ENCODE measurements around the gene EFCAB8.
"Not testable (repeated sequence)": the region's sequence is repeated elsewhere in the genome, so short reads cannot be mapped to it uniquely, and the experiment has no call there.

The EFCAB8 gene

DNA sequence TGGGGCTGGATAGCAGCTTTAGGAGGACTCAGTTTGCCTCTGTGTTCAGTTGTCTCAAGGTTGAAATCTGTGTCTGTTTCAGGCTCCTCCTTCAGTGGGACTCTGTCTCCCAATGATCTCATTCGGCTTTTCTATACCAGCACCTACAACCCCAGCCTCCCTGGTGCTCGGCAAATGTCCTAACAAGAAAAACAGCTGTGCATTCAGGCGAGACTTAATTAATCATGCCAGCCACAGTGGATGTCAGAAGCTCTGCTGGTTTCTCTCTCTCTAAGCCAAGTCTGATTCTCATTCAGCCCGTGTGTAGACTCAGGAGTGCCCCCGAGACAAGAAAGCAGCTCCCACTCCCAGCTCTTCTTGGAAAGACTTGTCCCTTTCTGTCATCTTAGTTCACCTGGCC, 98.7 kb downstream of the EFCAB8 start:
- no peak for DNase-seq (ENCODE audit: low read depth)

DNA sequence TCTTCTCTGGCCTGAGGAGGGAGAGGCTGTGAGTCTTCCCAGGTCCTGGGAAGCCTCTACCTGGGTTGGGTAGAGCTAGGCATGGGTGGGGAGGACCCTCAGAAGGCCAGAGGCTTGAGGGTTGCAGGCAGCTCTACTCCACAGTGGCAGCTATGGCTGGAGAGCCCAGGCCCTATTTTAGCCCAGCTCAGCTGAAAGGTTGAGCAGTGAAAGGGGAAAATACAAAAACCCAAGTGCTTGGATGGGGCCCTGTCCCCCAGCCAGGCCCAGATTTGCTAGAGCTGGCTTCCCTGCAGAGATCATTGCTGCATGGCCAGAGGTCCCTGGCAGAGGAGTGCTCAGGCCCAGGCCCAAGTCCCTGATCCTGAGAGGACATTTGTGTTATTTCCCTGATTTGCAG, 99.9 kb downstream of the EFCAB8 start:
- DNase-seq (ENCODE audit: low read depth), result no peak

DNA sequence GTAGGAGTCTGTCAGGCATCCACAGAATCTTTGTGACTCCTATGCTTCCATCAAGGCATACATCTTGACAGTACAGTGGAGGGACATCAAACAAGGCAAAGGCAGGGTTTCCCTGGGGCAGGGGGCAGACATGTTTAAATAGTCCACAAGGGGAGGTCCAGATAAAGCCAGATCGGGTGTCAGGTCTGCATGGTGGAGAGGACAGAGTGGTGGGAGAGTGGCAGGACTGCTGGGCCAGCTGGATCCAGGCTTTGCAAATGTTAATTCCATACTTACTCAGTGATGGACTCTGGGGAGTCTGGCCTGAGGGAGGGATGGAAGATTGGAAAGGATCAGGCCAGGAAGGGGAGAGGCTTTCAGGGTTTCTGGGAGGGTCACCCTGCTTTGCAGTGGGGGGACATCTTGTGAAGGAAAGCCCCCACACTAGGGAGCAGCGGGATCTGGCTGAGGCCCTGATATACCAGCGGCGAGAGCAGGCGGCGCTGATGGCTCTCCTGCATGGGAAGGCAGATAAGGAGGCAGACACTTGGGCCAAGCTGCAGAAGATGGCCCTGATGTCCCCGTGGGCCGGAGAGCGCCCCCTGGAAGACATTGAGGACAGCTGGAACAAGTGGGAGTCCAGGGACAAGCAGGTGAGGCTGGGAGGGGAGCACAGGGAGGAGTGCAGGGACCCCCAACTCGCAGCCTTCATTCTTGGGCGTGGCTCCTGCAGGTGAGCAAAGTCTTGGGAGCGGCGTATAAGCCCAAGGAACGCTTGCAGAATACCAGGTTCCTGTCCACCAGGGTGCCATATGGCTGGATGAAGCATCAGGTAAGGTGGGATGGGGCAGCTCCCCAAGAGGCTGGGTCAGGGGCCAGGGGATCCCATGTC, 100.9 kb downstream of the EFCAB8 start:
- no peak for DNase-seq (ENCODE audit: low read depth)

DNA sequence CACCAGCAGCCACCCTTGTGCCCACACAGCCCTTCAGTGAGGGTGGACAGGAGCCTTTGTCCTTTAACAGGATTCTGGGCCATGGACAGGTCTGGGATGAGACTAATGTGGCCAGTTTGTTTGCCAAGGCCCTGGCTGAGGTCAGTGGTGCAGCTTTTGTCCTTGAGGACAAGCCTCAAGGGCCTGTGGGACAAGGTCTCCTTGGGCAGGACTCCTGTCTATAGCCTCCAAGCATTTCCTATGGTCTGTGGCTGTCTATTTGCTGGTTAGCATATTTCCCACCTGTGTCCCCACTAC, 101.4 kb downstream of the EFCAB8 start:
- DNase-seq (ENCODE audit: low read depth), result no peak

DNA sequence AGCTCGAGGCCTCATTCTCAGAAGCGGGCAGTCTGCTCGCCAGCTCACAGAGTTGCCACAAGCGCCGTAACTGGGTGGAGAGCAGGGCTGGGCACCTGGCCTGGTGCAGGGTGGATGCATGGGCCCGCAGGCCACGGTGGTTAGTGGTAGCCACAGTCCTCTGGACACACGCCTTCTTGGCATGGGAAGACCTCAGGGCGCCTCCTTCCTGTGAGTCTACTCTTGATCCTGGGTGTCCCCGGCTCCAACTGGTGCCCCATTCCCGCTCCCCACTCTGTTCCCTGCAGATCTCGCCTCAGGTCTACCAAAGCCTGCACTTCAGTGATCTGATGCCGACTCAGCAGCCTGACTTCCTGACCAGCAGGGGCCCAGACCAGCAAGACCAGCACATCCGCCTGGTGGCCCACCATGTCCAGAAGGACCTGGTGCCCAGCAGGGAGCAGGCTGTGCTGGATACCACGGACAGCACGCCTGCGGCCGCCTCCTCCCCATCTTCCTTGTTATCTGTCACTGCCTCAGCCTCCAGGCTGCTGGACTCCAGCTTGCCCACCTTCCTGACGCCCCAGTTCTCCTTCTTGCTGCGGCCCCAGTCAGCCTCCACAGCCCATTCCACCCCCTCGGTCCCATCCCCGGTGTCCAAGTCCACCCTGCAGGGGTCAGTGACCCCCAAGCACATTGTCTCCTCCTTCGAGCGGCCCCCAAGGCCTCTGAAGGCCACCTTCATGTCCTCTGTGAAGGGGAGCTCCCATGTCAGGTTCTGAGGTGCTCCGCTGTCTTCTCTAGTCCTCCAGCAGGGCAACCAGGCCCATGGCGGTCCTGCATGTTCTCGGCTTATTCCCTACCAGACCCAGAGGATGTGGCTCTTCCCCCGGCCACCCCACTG, 102.4 kb downstream of the EFCAB8 start:
- no peak for DNase-seq (ENCODE audit: low read depth)

DNA sequence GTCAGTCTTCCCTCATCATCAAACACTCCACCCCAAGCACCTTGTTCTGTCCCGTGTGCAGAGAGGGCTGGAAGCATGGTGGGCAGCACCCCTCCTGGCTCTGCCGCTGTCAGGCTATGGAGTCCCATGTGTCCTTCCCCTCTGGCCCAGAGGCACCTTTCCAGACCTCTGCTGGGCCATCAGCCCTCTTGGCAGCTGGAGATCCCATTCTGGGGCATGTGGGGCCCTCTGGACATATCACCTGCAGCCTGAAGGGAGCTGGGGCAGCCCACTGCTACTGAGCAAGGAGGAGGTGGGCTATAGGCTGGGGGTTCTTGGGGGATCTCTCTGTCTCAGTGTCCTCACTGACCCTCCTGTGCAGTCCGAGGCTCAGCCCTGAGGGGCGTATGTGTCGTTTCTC, 103.3 kb downstream of the EFCAB8 start:
- DNase-seq (ENCODE audit: low read depth), result no peak

DNA sequence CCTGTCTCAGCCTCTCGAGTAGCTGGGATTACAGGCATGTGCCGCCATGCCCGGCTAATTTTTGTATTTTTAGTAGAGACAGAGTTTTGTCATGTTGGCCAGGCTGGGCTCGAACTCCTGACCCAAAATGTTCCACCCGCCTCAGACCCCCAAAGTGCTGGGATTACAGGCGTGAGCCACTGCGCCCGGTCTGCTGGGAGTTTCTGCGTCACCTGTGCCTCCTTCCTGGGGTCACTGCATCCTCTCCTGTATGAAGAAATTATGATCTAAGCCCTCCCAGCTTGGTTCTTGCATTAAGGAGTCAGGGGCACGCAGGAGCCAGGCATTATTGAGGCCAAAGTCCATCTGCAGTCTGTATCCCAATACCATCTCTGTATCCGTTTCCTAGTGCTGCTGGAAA, 103.9 kb downstream of the EFCAB8 start:
- not testable (repeated sequence) for DNase-seq (ENCODE audit: low read depth)

DNA sequence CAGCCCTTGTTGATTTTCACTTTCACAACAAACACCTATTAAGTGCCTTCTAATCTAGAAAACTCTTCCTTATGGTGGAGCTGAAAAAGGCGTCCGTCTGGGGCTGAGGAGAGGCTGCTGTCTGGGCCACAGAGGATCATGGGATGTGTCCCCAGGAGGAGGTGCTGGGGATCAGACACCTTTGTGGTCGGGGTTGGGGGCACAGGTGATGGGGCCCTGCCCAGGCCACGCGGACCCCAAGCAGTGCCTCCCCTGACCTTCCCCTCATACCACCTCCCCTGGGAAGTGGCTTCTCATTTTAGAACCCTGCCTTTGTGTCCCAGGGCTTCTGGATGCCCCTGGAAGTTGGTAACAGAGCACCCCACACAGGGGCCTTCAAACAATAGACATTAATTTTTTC, 104.5 kb downstream of the EFCAB8 start:
- no peak for DNase-seq (ENCODE audit: low read depth)

DNA sequence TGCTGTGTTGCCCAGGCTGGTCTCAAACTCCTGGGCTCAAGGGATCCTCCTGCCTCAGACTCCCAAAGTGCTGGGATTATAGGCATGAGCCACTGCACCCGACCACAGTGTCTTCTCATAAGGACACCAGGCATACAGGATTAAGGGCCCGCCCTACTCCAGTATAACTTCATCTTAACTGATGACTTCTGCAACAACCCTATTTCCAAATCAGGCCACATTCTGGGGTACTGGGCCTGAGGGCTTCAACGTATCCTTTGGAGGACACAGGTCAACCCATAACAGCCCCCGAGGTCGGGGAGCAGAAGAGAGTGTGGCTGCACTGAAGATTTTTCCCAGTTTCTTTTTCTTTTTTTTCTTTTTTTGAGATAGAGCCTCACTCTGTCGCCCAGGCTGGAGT, 105.9 kb downstream of the EFCAB8 start:
- DNase-seq (ENCODE audit: low read depth), result no peak

DNA sequence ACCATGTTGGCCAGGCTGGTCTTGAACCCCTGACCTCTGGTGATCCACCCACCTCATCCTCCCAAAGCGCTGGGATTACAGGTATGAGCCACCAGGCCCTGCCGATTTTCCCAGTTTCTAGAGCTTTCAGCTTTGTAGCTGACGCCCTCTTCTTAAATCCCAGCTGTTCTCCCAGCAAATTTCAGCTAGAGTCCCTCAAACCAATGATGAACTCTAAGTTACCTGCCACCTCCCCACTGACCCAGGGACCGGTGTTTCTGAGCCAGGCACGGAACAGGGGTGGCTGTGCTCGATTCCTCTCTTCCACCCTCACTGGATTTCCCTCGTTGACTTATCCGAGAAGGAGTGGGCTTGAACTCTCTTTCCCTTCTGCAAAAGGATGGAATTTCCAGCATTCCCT, 106.4 kb downstream of the EFCAB8 start:
- DNase-seq (ENCODE audit: low read depth), result no peak

DNA sequence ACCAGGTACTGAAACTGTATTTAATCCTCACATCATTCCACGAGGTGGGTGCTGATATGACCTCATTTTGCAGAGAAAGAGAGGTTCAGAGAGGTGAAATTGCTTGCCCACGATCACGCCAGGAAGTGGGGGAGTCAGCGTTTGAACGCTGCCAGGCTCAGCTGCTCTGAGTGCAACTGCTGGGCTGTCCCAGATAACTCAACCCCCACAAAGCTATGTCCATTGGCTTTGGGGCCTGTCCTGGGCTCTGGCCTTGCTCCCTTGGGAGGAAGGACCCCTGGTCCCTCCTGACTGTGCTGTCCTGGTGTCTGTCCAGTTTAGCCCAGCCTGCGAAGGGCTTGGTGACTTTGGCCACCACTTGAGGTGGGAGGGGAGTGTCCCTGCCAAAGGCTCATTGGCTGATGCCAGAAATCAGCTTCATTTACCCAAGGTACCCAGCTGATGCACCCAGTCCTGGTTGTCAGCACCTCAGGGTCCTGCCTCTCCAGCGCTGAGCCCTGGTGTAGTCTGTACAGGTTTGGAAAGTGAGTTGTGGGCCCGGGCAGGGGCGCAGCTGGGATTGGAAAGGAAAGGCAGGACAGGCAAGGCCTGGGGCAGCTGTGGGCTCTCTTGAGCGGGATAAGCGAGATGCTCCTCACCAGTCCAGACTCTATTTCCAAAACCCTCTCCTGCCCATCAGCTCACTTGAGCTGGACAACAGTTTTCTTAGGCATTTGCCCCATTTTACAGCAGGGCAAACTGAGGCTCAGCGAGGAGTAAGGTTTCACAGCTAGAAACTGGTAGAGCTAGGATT, 107.1 kb downstream of the EFCAB8 start:
- DNase-seq (ENCODE audit: low read depth), result no peak

DNA sequence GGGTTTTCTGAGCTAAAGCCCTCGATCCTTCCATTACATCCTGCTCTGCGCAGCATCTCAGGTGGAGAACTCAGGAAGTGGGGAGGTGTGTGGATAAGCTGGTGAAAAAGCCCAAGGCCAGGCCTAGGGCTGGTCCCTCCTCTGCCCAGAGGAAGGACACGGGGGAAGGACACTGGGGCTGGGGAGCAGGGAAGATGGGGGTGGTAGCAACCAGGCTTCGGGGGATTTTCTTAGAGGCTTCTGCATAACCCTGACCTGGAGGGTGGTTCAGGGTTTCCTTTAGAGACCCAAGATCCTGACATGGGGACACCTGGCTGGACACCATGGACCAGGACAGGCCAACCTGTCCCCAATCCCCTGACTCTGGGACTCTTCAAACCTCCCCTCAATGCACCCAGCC, 107.7 kb downstream of the EFCAB8 start:
- DNase-seq (ENCODE audit: low read depth), result no peak

DNA sequence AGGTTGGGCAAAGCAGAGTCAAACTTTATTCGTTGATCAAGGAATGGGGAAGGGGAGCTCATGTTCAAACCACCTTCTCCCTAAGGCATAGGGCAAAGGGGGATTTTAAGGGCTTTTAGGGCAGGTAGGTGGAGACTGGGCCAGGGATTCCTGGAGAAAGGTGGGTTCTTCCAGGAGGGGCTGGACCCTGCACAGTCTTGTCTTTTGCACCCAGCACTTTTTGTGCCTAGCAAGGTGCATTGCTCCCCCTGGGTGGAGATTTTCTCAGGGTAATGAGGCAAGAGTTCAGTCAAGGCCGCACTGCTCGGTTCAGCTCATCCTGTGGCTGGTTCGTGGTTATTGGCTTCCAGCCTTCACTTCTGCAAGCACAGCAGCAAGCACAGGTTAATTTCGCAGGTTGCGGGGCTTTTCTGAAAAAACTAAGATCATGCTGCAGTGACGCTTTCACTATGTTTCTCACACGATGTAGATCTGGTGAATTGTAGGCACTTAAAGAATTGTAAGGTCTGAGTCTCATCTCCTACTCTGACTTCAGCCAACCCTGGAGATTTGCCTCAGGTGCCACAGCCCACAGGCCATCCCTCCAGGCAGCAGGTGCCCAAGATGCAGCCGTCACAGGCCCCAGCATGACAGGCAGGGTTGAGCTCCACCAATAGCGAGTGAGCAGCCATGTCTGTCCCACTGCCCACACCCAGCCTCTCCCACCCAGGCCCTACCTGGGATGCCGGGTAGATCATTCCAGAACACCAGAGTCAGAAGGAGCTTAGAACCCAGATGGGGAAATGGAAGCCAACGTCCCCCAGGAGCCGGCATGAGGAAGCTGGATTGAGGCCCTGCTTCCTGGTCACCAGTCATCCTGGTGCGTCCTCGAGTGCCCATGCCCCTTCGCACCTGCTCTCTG, 108.4 kb downstream of the EFCAB8 start:
- no peak for DNase-seq (ENCODE audit: low read depth)

DNA sequence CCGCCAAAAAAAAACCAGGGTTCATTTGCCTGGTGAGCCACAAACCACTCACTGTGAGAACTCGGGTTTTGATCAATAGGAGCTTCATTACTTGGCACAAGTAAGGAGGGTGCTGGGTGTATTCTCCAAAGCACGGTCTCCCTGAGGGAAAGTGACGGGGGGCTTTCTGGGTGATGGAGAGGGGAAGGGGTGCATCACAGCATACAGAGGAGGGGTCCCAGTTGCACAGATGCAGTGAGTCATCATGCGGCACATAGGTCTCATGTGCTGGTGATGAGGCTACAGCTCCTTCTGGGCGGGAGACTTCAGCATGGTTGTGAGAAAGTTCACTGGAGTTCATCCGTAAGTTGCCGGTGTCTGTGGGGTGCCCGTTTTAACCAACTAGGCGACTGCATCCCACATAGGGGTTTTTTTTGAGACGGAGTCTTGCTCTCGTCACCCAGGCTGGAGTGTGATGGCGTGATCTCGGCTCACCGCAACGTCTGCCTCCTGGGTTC, 109.3 kb downstream of the EFCAB8 start:
- DNase-seq (ENCODE audit: low read depth), result no peak

DNA sequence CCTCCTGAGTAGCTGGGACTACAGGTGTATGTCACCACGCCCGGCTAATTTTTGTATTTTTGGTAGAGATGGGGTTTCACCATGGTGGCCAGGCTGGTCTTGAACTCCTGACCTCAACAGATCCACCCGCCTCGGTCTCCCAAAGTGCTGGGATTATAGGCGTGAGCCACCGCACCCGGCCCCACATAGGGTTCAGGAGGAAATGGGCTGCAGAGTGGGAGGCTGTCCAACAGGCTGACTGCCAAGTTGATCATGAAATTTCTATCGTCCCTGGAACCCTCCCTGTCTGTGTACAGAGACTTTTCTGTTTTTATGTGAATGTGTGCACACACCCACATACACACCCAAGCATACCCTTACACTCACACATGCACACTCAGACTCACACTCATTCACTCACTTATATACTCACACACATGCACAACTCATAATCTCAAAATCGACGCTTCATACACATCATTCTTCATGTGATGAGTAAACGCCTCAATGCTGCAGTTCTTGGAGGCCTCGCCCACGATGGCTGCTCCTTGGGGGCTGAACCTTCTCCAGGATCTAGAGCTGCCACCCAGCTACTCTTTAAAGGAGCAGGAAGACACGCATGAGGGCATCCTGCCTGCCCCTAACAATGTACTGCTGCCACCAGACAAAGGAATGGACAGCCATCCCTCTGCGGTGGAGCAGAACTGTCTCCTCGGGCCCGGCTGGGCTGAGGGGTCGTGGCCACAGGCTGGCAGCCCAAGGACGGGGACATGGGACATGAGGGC, 109.9 kb downstream of the EFCAB8 start:
- no peak for DNase-seq (ENCODE audit: low read depth)

DNA sequence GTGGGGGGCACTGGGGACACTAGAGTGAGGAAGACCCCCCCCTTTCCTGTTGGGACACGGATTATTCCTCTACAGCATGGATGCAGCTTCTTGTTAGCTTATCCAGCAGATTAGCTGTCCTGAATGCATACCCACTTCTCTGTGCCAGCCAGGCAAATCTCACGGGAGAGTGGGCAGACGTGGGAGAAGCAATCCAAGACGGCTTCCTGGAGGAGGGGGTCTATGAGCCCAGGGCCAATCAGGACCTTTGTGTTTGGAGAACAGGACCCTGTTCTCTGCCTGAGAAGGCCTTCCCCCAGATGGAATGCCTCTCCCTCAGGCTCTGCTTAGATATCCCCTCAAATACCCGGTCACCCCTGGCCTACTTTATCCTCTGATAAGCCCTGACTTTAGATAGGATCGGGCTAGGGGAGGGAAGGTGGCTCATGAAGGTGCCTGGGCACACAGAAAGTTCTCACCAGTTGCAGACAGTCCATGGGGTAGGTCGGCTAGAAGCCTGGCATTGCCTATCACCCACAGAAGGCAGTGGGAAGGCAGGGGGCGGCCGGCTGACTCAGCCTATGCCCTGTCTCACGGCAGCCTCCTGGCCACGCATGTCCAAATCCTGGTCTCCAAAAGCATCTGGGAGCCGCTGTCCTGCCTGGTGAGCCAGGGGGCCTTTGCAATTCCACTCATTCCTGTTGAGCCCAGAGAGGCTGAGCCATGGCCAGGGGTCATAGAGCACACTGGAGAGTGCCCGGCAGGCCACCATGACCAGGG, 110.8 kb downstream of the EFCAB8 start:
- DNase-seq (ENCODE audit: low read depth), result no peak

DNA sequence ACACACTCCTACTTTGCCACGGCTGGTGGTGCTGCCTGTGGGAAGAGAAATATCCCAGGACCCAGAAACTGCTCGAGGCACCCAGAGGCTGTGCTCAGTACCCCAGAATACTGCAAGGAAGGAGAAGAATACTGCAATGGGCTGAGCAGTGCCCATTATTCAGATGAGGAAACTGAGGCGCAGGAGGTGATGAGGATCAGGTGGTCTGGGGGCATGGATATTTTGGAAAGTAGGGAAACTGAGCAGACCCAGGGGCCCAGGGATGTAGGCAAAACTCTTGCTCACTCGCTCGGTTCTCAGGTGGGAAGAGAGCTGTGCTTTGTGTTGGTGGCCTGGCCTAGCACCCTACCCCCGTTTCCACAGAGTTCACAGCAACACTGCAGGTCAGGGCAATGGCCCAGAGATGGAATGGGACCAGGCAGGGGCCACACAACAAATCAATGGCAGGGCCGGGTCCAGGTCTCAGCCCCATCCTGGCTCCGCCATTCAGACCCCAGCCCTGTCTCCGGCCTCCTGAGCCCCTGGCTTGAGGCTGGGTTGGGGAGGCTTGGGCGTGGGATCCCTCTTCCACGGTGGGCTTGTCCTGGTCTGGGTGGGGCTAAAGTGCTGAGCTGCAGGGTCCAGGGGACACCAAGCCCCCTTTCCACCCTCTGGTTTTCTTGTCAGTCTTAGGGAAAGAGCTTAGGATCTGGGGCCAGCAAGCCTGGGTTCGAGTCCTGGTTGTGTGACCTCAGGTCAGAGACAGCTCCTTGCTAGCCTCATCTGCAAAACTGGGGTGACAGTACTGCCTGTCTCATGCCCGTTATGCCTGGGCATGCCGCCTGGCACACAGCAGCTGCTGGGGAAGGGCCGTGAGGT, 111.6 kb downstream of the EFCAB8 start:
- DNase-seq (ENCODE audit: low read depth), result no peak

DNA sequence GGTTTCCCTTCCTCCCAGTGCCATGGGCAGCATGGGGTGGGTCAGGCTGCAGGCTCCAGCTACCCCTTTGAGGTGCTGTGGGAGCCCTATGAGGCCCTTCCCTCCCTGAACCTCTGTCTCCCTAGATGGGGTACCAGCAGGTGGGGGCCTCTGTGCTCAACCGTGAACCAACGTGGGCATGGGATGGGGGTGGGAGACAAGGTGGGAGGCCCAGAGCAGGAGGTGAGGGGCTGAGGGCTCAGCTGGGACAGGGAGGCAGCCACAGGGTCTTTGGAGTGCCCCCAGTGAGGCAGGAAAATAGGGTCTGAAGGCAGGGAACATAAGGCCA, 112.2 kb downstream of the EFCAB8 start:
- DNase-seq (ENCODE audit: low read depth), result no peak

DNA sequence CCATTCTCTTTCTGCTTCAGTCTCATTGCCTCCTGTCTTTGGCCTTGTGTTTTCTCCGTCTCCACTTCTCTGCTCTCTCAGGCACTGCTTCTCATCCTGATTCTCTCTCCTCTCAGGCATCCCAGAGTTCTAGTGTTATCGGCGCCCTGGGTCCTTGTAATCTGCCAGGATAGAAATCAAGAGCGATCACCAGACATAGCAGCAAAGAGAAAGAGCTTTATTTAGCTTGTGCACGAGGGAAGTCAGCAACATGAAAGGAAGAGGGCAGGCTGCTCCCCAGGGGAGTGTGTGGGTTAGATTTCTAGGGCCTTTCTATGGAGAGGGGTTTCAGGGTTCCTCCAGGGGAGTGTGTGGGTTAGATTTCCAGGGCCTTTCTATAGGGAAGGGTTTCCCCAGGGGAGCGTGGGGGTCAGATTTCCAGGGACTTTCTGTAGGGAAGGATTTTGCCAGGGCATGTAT, 113.0 kb downstream of the EFCAB8 start:
- DNase-seq (ENCODE audit: low read depth), result no peak
